GM12873 (cell line): ENCODE results near the gene STARD5.

Experiments used
- CTCF ChIP-seq: IDR thresholded peaks from 2 replicates; pipeline ENCODE4 v1.5.1; 2012; ENCODE audit warnings: low read depth, mild to moderate bottlenecking, moderate library complexity, low read length, control low read depth; ENCODE audit not compliant: insufficient read depth; ENCODE audit errors: missing control alignments

STARD5 gene

GRCh38 chr15:81317642-81318017 is 6.3 kb downstream of the STARD5 start:
- TF ChIP-seq CTCF = no peak

- no peak for TF ChIP-seq CTCF
Observed at GRCh38 chr15:81316267-81316666, 7.7 kb downstream of the STARD5 start.

GRCh38 chr15:81315452-81316175 is 8.3 kb downstream of the STARD5 start:
- TF ChIP-seq CTCF = no peak

GRCh38 chr15:81314378-81314777 is 9.6 kb downstream of the STARD5 start:
- TF ChIP-seq CTCF = no peak

GRCh38 chr15:81313686-81314085 is 10.3 kb downstream of the STARD5 start:
- TF ChIP-seq CTCF = no peak

- TF ChIP-seq CTCF = no peak
Observed at GRCh38 chr15:81312790-81313543, 11.0 kb downstream of the STARD5 start.

- no peak for TF ChIP-seq CTCF
Observed at GRCh38 chr15:81311752-81312464, 12.0 kb downstream of the STARD5 start.
